ENCODE measurements around the gene OASL. TPM values are rescaled to one million over a fixed set of nuclear protein-coding genes. Genes with fewer than 3 reads are reported as not detected.

The OASL gene
- total RNA-seq, 1 experiment from 2014 or later: 0.47 TPM

DNA sequence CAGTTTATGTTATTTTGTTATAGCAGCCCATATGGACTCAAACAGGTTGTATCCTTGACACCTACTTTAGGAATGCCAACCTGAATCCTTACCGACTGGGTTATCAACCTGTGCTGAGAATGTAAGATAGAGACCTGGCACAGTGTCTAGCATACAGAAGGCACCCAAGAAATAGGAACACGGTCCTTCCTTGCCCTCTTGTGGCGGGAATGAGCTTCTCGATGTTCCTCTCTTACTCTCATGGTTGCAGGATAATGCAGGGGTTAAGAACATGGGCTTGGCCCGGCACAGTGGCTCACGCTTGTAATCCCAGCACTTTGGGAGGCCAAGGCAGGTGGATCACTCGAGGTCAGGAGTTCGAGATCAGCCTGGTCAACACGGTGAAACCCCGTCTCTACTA, 29.3 kb downstream of the OASL start:
- intact Hi-C loops (cut with micrococcal nuclease): loop anchor here (2.0 to 5.0 kb wide), 3 partner anchors 53 to 427 kb away; no protein-coding TSS in a partner anchor
- H3K9me3 Mint-ChIP-seq (ENCODE audit: unreplicated experiment): no peaks in the 10 kb centered on the region
- no TSS peak for BruUV-seq (replicated peaks)
- TF ChIP-seq, protein P1, sequence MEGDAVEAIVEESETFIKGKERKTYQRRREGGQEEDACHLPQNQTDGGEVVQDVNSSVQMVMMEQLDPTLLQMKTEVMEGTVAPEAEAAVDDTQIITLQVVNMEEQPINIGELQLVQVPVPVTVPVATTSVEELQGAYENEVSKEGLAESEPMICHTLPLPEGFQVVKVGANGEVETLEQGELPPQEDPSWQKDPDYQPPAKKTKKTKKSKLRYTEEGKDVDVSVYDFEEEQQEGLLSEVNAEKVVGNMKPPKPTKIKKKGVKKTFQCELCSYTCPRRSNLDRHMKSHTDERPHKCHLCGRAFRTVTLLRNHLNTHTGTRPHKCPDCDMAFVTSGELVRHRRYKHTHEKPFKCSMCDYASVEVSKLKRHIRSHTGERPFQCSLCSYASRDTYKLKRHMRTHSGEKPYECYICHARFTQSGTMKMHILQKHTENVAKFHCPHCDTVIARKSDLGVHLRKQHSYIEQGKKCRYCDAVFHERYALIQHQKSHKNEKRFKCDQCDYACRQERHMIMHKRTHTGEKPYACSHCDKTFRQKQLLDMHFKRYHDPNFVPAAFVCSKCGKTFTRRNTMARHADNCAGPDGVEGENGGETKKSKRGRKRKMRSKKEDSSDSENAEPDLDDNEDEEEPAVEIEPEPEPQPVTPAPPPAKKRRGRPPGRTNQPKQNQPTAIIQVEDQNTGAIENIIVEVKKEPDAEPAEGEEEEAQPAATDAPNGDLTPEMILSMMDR (IDR thresholded peaks at IDR 0.05; ENCODE audit: unreplicated experiment): peak; percentile 46
- peaks cover 1% of the 10 kb centered on the region for H3K4me1 Mint-ChIP-seq (ENCODE audit: insufficient read depth, unreplicated experiment)
- no peak overlapping the region for H3K27ac Mint-ChIP-seq (ENCODE audit: low read depth, unreplicated experiment)
- no peak overlapping the region for H3K4me3 Mint-ChIP-seq (ENCODE audit: unreplicated experiment)
- H3K36me3 Mint-ChIP-seq (ENCODE audit: insufficient read depth, unreplicated experiment): peaks cover 46% of the 10 kb centered on the region
- ChIA-PET CTCF (interaction anchor here (0.5 to 2.2 kb wide), 9 partner anchors 29 to 435 kb away, joined by 3 to 12 read pairs (median 3); no protein-coding TSS in a partner anchor), POLR2A (no interaction called here)
- no peaks in the 10 kb centered on the region for H3K27me3 Mint-ChIP-seq (ENCODE audit: insufficient read depth, unreplicated experiment)
- DNase-seq (ENCODE audit: unreplicated experiment): peak; percentile 54

DNA sequence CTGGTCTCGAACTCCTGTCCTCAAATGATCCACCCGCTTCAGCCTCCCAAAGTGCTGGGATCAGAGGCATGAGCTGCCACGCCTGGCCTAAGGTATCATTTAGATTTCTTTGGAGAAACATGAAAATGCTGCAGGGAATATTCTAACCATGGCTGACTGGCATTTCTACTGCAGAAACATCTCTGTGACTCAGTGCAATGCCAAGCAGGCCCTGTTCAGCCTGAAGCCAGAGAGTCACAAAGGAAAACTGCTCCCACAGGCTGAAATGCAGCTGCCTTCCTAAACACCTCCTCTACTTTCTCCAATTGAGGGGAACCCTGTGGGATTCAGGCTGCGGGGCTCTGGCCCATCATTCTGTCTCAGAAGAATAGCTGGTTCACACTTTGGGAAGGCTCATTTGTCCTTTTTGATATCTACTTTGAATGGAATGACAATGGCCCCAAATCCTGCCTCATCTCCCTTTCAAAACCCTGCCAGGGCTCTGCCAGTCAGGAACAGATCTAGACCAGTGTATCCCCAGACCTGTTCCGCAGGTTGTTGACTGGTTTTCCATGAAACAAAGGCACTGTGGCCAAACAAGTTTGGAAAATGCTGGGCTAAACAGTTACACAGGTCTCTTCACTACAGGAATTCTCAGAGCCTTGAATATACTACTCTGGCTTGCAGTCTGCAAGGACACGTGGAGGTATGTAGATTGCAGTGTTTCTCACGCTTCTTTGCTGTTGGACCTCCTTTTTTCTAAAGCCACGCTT, 30.5 kb downstream of the OASL start:
- no TSS peak for BruUV-seq (replicated peaks)
- no peak for DNase-seq (ENCODE audit: unreplicated experiment)
- intact Hi-C loops (cut with micrococcal nuclease): loop anchor here (2.0 to 5.0 kb wide), 3 partner anchors 54 to 426 kb away; no protein-coding TSS in a partner anchor
- Mint-ChIP-seq H3K4me3 (ENCODE audit: unreplicated experiment) (no peak overlapping the region), H3K27me3 (ENCODE audit: insufficient read depth, unreplicated experiment) (no peaks in the 10 kb centered on the region), H3K9me3 (ENCODE audit: unreplicated experiment) (no peaks in the 10 kb centered on the region), H3K4me1 (ENCODE audit: insufficient read depth, unreplicated experiment) (no peaks in the 10 kb centered on the region), H3K27ac (ENCODE audit: low read depth, unreplicated experiment) (no peak overlapping the region), H3K36me3 (ENCODE audit: insufficient read depth, unreplicated experiment) (peaks cover 58% of the 10 kb centered on the region)
- ChIA-PET POLR2A (no interaction called here), CTCF (interaction anchor here (0.6 to 0.8 kb wide), 3 partner anchors 17 to 201 kb away, joined by 3 to 6 read pairs (median 4); no protein-coding TSS in a partner anchor)
- TF ChIP-seq, protein P1 (IDR thresholded peaks at IDR 0.05; ENCODE audit: unreplicated experiment): no peak

DNA sequence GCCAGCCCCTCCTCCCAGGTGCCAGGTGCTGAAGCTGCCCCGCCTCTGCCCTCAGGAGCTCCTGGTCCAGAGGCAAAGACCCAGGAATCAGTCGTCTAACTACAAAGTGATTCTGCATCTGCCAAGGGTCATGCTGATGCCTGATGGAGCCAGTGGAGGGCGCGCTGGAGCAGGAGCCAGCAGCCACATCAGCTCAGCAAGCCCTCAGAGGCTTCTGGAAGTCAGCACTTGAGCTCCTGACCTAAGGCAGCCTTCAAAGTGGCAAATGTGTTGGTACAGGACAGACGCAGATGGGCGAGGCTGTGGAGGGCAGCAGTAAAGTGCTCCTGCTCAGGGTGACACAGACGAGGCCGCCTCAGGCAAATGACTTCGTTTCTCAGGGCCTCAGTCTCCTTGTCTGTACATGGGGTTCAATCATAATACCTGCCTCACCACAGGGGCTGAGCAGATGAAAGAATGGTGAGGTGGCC, 33.7 kb downstream of the OASL start:
- Mint-ChIP-seq H3K4me1 (ENCODE audit: insufficient read depth, unreplicated experiment) (no peaks in the 10 kb centered on the region), H3K27me3 (ENCODE audit: insufficient read depth, unreplicated experiment) (no peaks in the 10 kb centered on the region), H3K4me3 (ENCODE audit: unreplicated experiment) (no peak overlapping the region), H3K27ac (ENCODE audit: low read depth, unreplicated experiment) (no peak overlapping the region), H3K36me3 (ENCODE audit: insufficient read depth, unreplicated experiment) (peaks cover 57% of the 10 kb centered on the region), H3K9me3 (ENCODE audit: unreplicated experiment) (no peaks in the 10 kb centered on the region)
- POLR2A ChIA-PET: interaction anchor here (0.6 to 0.7 kb wide), 2 partner anchors 395 to 462 kb away, joined by 3 to 4 read pairs; partner anchors contain the start of gene RNF34
- intact Hi-C loops (cut with micrococcal nuclease): loop anchor here (1.0 to 5.0 kb wide), 3 partner anchors 57 to 107 kb away; no protein-coding TSS in a partner anchor
- DNase-seq (ENCODE audit: unreplicated experiment): peak; percentile 53
- CTCF ChIA-PET: interaction anchor here (0.6 to 2.1 kb wide), 13 partner anchors 9 to 428 kb away, joined by 3 to 7 read pairs (median 4); no protein-coding TSS in a partner anchor
- BruUV-seq (replicated peaks): no TSS peak
- TF ChIP-seq, protein P1 (IDR thresholded peaks at IDR 0.05; ENCODE audit: unreplicated experiment): peak; percentile 79

DNA sequence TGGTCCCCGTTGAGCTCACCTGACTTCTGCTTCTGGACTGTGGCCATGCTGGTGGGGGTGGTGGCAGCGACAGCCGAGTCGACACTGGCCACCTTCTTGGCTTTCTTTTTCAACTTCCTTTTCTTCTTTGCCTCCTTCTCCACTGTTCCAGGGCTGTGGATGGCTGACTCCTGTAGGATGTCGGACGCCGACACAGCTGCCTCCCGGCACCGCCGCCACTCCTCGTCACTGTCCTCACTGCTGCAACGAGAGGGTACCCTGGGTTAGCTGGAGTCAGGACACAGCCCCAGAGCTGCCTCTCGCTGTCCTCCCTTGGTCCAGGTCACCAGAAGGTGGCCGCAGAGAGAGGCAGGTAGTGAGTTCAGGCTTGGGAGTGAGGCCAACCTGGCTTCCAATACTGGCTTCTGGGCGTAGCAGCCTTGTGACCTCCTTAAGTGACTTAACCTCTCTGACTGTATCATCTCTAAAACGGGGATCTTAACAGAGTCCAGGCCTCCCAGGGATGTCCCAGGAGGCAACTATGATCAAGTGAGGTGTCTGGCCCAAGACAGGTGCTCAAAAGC, 34.7 kb downstream of the OASL start:
- no peaks in the 10 kb centered on the region for H3K27me3 Mint-ChIP-seq (ENCODE audit: insufficient read depth, unreplicated experiment)
- DNase-seq (ENCODE audit: unreplicated experiment): no peak
- POLR2A ChIA-PET: no interaction called here
- no peaks in the 10 kb centered on the region for H3K4me1 Mint-ChIP-seq (ENCODE audit: insufficient read depth, unreplicated experiment)
- CTCF ChIA-PET: interaction anchor here (0.6 to 2.1 kb wide), 7 partner anchors 10 to 421 kb away, joined by 3 to 6 read pairs (median 3); no protein-coding TSS in a partner anchor
- H3K36me3 Mint-ChIP-seq (ENCODE audit: insufficient read depth, unreplicated experiment): peaks cover 57% of the 10 kb centered on the region
- intact Hi-C loops (cut with micrococcal nuclease): no loop called here
- no peaks in the 10 kb centered on the region for H3K9me3 Mint-ChIP-seq (ENCODE audit: unreplicated experiment)
- TF ChIP-seq, protein P1 (IDR thresholded peaks at IDR 0.05; ENCODE audit: unreplicated experiment): no peak
- no TSS peak for BruUV-seq (replicated peaks)
- peak overlapping the region; percentile 35 for H3K27ac Mint-ChIP-seq (ENCODE audit: low read depth, unreplicated experiment)
- H3K4me3 Mint-ChIP-seq (ENCODE audit: unreplicated experiment): no peak overlapping the region
